ENCODE measurements around the gene OVOL2. TPM values are rescaled to one million over a fixed set of nuclear protein-coding genes. Genes with fewer than 3 reads are reported as not detected.
"Not testable (repeated sequence)": the region's sequence is repeated elsewhere in the genome, so short reads cannot be mapped to it uniquely, and the experiment has no call there.

OVOL2 gene
- total and polyA plus RNA-seq, 7 experiments from 2014 or later: not detected

GRCh38 chr20:18080836-18081235 lies 23.1 kb upstream of the OVOL2 start:
- H3K27me3 ChIP-seq (ENCODE audit: control insufficient read depth in 2 of 2, insufficient read depth in 2 of 2, low read length in 2 of 2); H3K4me1 ChIP-seq (ENCODE audit: control insufficient read depth in 2 of 2, insufficient read depth in 2 of 2, low read length in 2 of 2); H3K27ac ChIP-seq (ENCODE audit: low read depth, low read length); H3K36me3 Mint-ChIP-seq; H3K9me3 ChIP-seq (ENCODE audit: control insufficient read depth in 2 of 3, low read length in 3 of 3); H3K9me3 Mint-ChIP-seq; intact Hi-C loops (cut with micrococcal nuclease); H3K27ac Mint-ChIP-seq; H3K4me1 Mint-ChIP-seq; ATAC-seq; H3K36me3 ChIP-seq (ENCODE audit: control insufficient read depth in 2 of 3, insufficient read depth in 3 of 3, low read length in 3 of 3); DNase-seq; H3K4me3 Mint-ChIP-seq; H3K4me3 ChIP-seq (ENCODE audit: low read length); CTCF ChIA-PET; POLR2A ChIA-PET: not testable (repeated sequence)
- peaks cover 3 to 11% (median 6%) of the 10 kb centered on the region in 5 donors for H3K27me3 Mint-ChIP-seq

- intact Hi-C loops (cut with micrococcal nuclease): no loop called here
- POLR2A ChIA-PET: interaction anchor here (0.6 kb wide), 1 partner anchor 161 kb away, joined by 3 read pairs; no protein-coding TSS in a partner anchor
- H3K4me3 ChIP-seq (ENCODE audit: low read length): no peak overlapping the region
- Mint-ChIP-seq H3K27me3 (peaks cover 5 to 14% (median 6%) of the 10 kb centered on the region in 5 donors), H3K36me3 (no peaks in the 10 kb centered on the region), H3K4me1 (no peaks in the 10 kb centered on the region), H3K9me3 (peaks cover 0 to 2% (median 0%) of the 10 kb centered on the region in 11 donors), H3K4me3 (no peak overlapping the region), H3K27ac (no peak overlapping the region)
- no peaks in the 10 kb centered on the region for H3K4me1 ChIP-seq (ENCODE audit: control insufficient read depth in 2 of 2, insufficient read depth in 2 of 2, low read length in 2 of 2)
- no peaks in the 10 kb centered on the region for H3K36me3 ChIP-seq (ENCODE audit: control insufficient read depth in 2 of 3, insufficient read depth in 3 of 3, low read length in 3 of 3)
- ATAC-seq (no peak), DNase-seq (no peak)
- H3K27me3 ChIP-seq (ENCODE audit: control insufficient read depth in 2 of 2, insufficient read depth in 2 of 2, low read length in 2 of 2): no peaks in the 10 kb centered on the region
- H3K27ac ChIP-seq (ENCODE audit: low read depth, low read length): no peak overlapping the region
- H3K9me3 ChIP-seq (ENCODE audit: control insufficient read depth in 2 of 3, low read length in 3 of 3): no peaks in the 10 kb centered on the region
- CTCF ChIA-PET: interaction anchor here (0.6 kb wide), 1 partner anchor 9 kb away, joined by 4 read pairs; no protein-coding TSS in a partner anchor
Observed at GRCh38 chr20:18079756-18080353, 22.1 kb upstream of the OVOL2 start.

- Mint-ChIP-seq H3K9me3 (peaks cover 0 to 3% (median 0%) of the 10 kb centered on the region in 11 donors), H3K4me3 (no peak overlapping the region), H3K4me1 (peaks cover 0 to 4% (median 0%) of the 10 kb centered on the region in 7 donors), H3K27me3 (peaks cover 6 to 34% (median 24%) of the 10 kb centered on the region in 5 donors), H3K36me3 (no peaks in the 10 kb centered on the region), H3K27ac (no peak overlapping the region)
- Histone ChIP-seq H3K27ac (ENCODE audit: low read depth, low read length) (no peak overlapping the region), H3K27me3 (ENCODE audit: control insufficient read depth in 2 of 2, insufficient read depth in 2 of 2, low read length in 2 of 2) (no peaks in the 10 kb centered on the region), H3K36me3 (ENCODE audit: control insufficient read depth in 2 of 3, insufficient read depth in 3 of 3, low read length in 3 of 3) (no peaks in the 10 kb centered on the region), H3K4me1 (ENCODE audit: control insufficient read depth in 2 of 2, insufficient read depth in 2 of 2, low read length in 2 of 2) (no peaks in the 10 kb centered on the region), H3K9me3 (ENCODE audit: control insufficient read depth in 2 of 3, low read length in 3 of 3) (no peaks in the 10 kb centered on the region), H3K4me3 (ENCODE audit: low read length) (no peak overlapping the region)
- ATAC-seq (no peak), DNase-seq (no peak)
- POLR2A ChIA-PET: no interaction called here
- intact Hi-C loops (cut with micrococcal nuclease): no loop called here
- CTCF ChIA-PET: no interaction called here
Observed at GRCh38 chr20:18077157-18077556, 19.4 kb upstream of the OVOL2 start.

- Mint-ChIP-seq H3K27ac (no peak overlapping the region), H3K4me1 (peaks cover 0 to 4% (median 0%) of the 10 kb centered on the region in 7 donors), H3K27me3 (peaks cover 5 to 45% (median 29%) of the 10 kb centered on the region in 5 donors), H3K36me3 (no peaks in the 10 kb centered on the region), H3K4me3 (no peak overlapping the region), H3K9me3 (peaks cover 0 to 5% (median 0%) of the 10 kb centered on the region in 11 donors)
- H3K27ac ChIP-seq (ENCODE audit: low read depth, low read length): no peak overlapping the region
- H3K4me1 ChIP-seq (ENCODE audit: control insufficient read depth in 2 of 2, insufficient read depth in 2 of 2, low read length in 2 of 2): no peaks in the 10 kb centered on the region
- intact Hi-C loops (cut with micrococcal nuclease): no loop called here
- ChIA-PET CTCF (no interaction called here), POLR2A (no interaction called here)
- no peaks in the 10 kb centered on the region for H3K36me3 ChIP-seq (ENCODE audit: control insufficient read depth in 2 of 3, insufficient read depth in 3 of 3, low read length in 3 of 3)
- ATAC-seq (no peak), DNase-seq (no peak)
- H3K9me3 ChIP-seq (ENCODE audit: control insufficient read depth in 2 of 3, low read length in 3 of 3): no peaks in the 10 kb centered on the region
- H3K4me3 ChIP-seq (ENCODE audit: low read length): no peak overlapping the region
- peaks cover 0 to 3% of the 10 kb centered on the region in 2 donors for H3K27me3 ChIP-seq (ENCODE audit: control insufficient read depth in 2 of 2, insufficient read depth in 2 of 2, low read length in 2 of 2)
Observed at GRCh38 chr20:18072532-18072931, 14.8 kb upstream of the OVOL2 start.

- Histone ChIP-seq H3K9me3 (ENCODE audit: control insufficient read depth in 2 of 3, low read length in 3 of 3) (no peaks in the 10 kb centered on the region), H3K36me3 (ENCODE audit: control insufficient read depth in 2 of 3, insufficient read depth in 3 of 3, low read length in 3 of 3) (no peaks in the 10 kb centered on the region), H3K27ac (ENCODE audit: low read depth, low read length) (no peak overlapping the region), H3K4me1 (ENCODE audit: control insufficient read depth in 2 of 2, insufficient read depth in 2 of 2, low read length in 2 of 2) (no peaks in the 10 kb centered on the region), H3K27me3 (ENCODE audit: control insufficient read depth in 2 of 2, insufficient read depth in 2 of 2, low read length in 2 of 2) (peaks cover 0 to 3% of the 10 kb centered on the region in 2 donors), H3K4me3 (ENCODE audit: low read length) (no peak overlapping the region)
- DNase-seq (no peak), ATAC-seq (no peak)
- ChIA-PET POLR2A (no interaction called here), CTCF (no interaction called here)
- H3K27me3 Mint-ChIP-seq: peaks cover 18 to 35% (median 21%) of the 10 kb centered on the region in 5 donors
- H3K9me3 Mint-ChIP-seq: peaks cover 0 to 3% (median 0%) of the 10 kb centered on the region in 11 donors
- H3K36me3 Mint-ChIP-seq: no peaks in the 10 kb centered on the region
- H3K4me3 Mint-ChIP-seq: no peak overlapping the region
- intact Hi-C loops (cut with micrococcal nuclease): no loop called here
- H3K4me1 Mint-ChIP-seq: no peaks in the 10 kb centered on the region
- no peak overlapping the region for H3K27ac Mint-ChIP-seq
Observed at GRCh38 chr20:18066421-18067333, 9.0 kb upstream of the OVOL2 start.

- ChIA-PET CTCF (no interaction called here), POLR2A (no interaction called here)
- Histone ChIP-seq H3K36me3 (ENCODE audit: control insufficient read depth in 2 of 3, insufficient read depth in 3 of 3, low read length in 3 of 3) (no peaks in the 10 kb centered on the region), H3K9me3 (ENCODE audit: control insufficient read depth in 2 of 3, low read length in 3 of 3) (no peaks in the 10 kb centered on the region), H3K4me1 (ENCODE audit: control insufficient read depth in 2 of 2, insufficient read depth in 2 of 2, low read length in 2 of 2) (no peaks in the 10 kb centered on the region), H3K4me3 (ENCODE audit: low read length) (no peak overlapping the region), H3K27ac (ENCODE audit: low read depth, low read length) (no peak overlapping the region), H3K27me3 (ENCODE audit: control insufficient read depth in 2 of 2, insufficient read depth in 2 of 2, low read length in 2 of 2) (peaks cover 0 to 5% of the 10 kb centered on the region in 2 donors)
- DNase-seq (no peak), ATAC-seq (no peak)
- H3K4me3 Mint-ChIP-seq: no peak overlapping the region
- H3K36me3 Mint-ChIP-seq: no peaks in the 10 kb centered on the region
- peaks cover 0 to 1% (median under 1%) of the 10 kb centered on the region in 7 donors for H3K4me1 Mint-ChIP-seq
- H3K9me3 Mint-ChIP-seq: peaks cover 0 to 4% (median 0%) of the 10 kb centered on the region in 11 donors
- H3K27me3 Mint-ChIP-seq: peaks cover 34 to 48% (median 44%) of the 10 kb centered on the region in 5 donors
- intact Hi-C loops (cut with micrococcal nuclease): no loop called here
- H3K27ac Mint-ChIP-seq: no peak overlapping the region
Observed at GRCh38 chr20:18063676-18064075, 6.0 kb upstream of the OVOL2 start.

Data from naive thymus-derived CD4-positive, alpha-beta T cell (primary cell).